Measurements from ENCODE around the gene PI4KA. TPM values are rescaled to one million over a fixed set of nuclear protein-coding genes. Genes with fewer than 3 reads are reported as not detected.
A peak's percentile ranks its signal among the peaks of the same experiment; 100 is the strongest.

Gene PI4KA
- total and polyA plus RNA-seq, 5 donors from 2014 or later = 38.9 to 182 (median 44.5) TPM

DNA sequence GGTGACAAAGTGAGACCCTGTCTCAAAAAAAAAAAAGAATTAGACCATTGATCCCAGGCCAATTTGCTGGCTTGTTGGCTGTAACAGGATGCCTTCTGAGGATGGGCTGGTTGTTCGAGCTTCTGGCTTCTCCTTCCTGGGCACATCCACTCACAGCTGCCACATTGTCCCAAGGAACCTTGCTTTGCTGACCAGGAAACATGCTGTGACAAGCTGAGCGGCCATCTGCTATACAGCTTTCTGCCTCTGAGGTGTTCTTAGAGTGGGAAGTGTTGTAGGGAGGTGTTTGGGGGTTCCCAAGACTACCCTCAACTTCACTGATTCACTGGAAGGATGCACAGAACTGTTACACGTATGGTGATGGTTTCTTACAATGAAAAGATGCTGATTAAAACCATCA lies 6.7 kb upstream of the PI4KA start:
- H3K4me3 ChIP-seq (ENCODE audit: low read depth, low read length) = no peak overlapping the region
- ATAC-seq (ENCODE audit: low read depth in 2 of 2) (no peak), DNase-seq (no peak)
- H3K4me1 ChIP-seq (ENCODE audit: control insufficient read depth, insufficient read depth, low read length, poor library complexity, severe bottlenecking) = peaks cover 15% of the 10 kb centered on the region
- Mint-ChIP-seq H3K4me1 (peaks cover 17 to 53% (median 42%) of the 10 kb centered on the region in 4 donors), H3K9me3 (peaks cover 0 to 2% (median 0%) of the 10 kb centered on the region in 7 donors), H3K27me3 (no peaks in the 10 kb centered on the region), H3K36me3 (peaks cover 21% of the 10 kb centered on the region), H3K27ac (no peak overlapping the region), H3K4me3 (no peak overlapping the region)
- no peak overlapping the region for H3K27ac ChIP-seq (ENCODE audit: insufficient read depth, low read length, poor library complexity, severe bottlenecking)
- no peaks in the 10 kb centered on the region for H3K27me3 ChIP-seq (ENCODE audit: control insufficient read depth, insufficient read depth, low read length)
- H3K9me3 ChIP-seq (ENCODE audit: control insufficient read depth in 2 of 2, low read length in 2 of 2) = no peaks in the 10 kb centered on the region
- H3K36me3 ChIP-seq (ENCODE audit: control insufficient read depth, insufficient read depth, low read length) = peaks cover 28% of the 10 kb centered on the region

DNA sequence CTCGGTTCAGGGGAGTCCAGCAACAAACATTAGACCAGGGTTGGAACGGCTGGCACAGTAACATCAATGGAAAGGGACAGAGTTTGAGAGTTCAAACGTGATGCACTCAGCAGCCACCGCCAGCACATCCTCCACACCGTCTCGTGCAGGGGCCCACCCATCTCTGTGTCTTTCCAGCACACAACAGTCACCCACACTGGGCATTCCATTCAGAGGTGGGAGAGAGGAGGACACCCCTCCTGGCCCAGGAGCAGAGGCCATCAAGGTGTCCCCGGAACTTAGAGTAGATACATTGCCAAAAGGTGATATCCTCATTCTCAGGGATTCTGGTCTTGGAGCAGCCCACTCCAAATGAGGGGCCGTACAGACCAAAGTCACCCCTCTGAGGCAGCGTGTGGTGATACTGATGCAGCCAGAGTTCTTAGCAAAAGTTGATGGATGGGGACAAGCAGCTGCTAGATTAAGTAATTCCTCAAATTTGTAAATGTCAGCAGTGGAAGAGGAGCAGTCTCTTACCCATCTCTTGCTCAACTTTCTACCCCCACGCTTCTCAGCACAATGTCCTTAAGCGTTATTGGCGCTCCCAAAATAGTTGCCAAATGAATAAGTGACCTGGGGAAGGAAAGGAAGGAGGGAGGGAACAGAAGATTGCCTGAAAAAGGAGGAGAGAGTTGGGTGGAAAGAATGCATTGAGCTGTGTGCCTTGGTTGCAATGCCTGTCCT lies 5.7 kb upstream of the PI4KA start:
- H3K27me3 ChIP-seq (ENCODE audit: control insufficient read depth, insufficient read depth, low read length) = no peaks in the 10 kb centered on the region
- no peak overlapping the region for H3K4me3 ChIP-seq (ENCODE audit: low read depth, low read length)
- H3K9me3 Mint-ChIP-seq = peaks cover 0 to 2% (median 0%) of the 10 kb centered on the region in 7 donors
- H3K27ac ChIP-seq (ENCODE audit: insufficient read depth, low read length, poor library complexity, severe bottlenecking) = no peak overlapping the region
- H3K9me3 ChIP-seq (ENCODE audit: control insufficient read depth in 2 of 2, low read length in 2 of 2) = no peaks in the 10 kb centered on the region
- peaks cover 25% of the 10 kb centered on the region for H3K4me1 ChIP-seq (ENCODE audit: control insufficient read depth, insufficient read depth, low read length, poor library complexity, severe bottlenecking)
- H3K36me3 ChIP-seq (ENCODE audit: control insufficient read depth, insufficient read depth, low read length) = peaks cover 27% of the 10 kb centered on the region
- DNase-seq (no peak), ATAC-seq (ENCODE audit: low read depth in 2 of 2) (no peak)
- H3K27me3 Mint-ChIP-seq = no peaks in the 10 kb centered on the region
- H3K4me1 Mint-ChIP-seq = peaks cover 22 to 60% (median 48%) of the 10 kb centered on the region in 4 donors
- H3K4me3 Mint-ChIP-seq = peak overlapping the region in 1 of 4 donors; percentile 77
- H3K36me3 Mint-ChIP-seq = peaks cover 21% of the 10 kb centered on the region
- H3K27ac Mint-ChIP-seq = peak overlapping the region in 2 of 3 donors; percentile 35 to 46

DNA sequence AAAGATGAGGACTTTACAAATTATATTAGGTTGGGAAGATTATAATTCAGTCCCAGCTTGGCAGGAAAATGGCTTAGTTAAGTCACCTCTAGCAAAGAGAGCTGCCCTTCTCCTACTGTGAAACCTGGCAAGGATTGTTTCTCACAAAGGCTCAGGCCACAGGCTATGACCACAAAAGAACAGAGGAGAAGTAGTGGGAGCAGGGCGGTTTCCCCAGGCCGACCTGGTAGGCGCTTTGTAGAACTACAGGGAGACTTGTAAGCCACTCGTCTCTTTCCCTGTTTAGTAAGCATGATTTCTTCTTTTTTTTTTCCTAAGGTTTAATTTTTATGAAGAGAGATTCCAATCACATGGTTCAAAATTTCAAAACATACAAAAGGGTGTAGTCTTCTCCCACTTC lies 4.8 kb upstream of the PI4KA start:
- H3K4me3 Mint-ChIP-seq = peak overlapping the region in 1 of 4 donors; percentile 77
- H3K27ac ChIP-seq (ENCODE audit: insufficient read depth, low read length, poor library complexity, severe bottlenecking) = no peak overlapping the region
- no peak overlapping the region for H3K4me3 ChIP-seq (ENCODE audit: low read depth, low read length)
- no peaks in the 10 kb centered on the region for H3K27me3 Mint-ChIP-seq
- peaks cover 17% of the 10 kb centered on the region for H3K36me3 Mint-ChIP-seq
- H3K9me3 ChIP-seq (ENCODE audit: control insufficient read depth in 2 of 2, low read length in 2 of 2) = no peaks in the 10 kb centered on the region
- H3K36me3 ChIP-seq (ENCODE audit: control insufficient read depth, insufficient read depth, low read length) = peaks cover 27% of the 10 kb centered on the region
- H3K27me3 ChIP-seq (ENCODE audit: control insufficient read depth, insufficient read depth, low read length) = no peaks in the 10 kb centered on the region
- no peak for ATAC-seq (ENCODE audit: low read depth in 2 of 2)
- no peak overlapping the region for H3K27ac Mint-ChIP-seq
- peaks cover 29% of the 10 kb centered on the region for H3K4me1 ChIP-seq (ENCODE audit: control insufficient read depth, insufficient read depth, low read length, poor library complexity, severe bottlenecking)
- H3K9me3 Mint-ChIP-seq = peaks cover 0 to 2% (median 0%) of the 10 kb centered on the region in 7 donors
- peaks cover 22 to 58% (median 48%) of the 10 kb centered on the region in 4 donors for H3K4me1 Mint-ChIP-seq
- DNase-seq = no peak

DNA sequence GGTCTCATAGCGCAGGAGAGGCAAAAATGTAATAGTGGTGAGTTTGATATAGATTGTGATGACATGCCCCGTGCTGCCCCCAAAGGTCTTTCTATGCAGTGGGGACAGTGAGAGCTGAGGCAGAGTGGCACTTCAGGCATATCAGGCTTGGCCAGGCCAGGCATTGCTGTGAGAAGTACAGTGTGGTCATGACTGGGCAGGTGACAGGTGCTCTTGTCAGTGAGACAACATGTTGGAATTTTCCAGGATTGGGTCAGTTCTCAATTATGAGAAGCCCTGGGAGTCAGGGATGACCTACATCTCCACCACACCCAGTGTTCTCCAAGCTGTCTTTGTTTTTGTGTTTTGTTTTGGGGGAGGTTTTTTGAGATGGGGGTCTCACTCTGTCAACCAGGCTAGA lies 3.9 kb upstream of the PI4KA start:
- H3K4me3 Mint-ChIP-seq = peak overlapping the region in 3 of 4 donors; percentile 3 to 57 (median 5)
- peaks cover 17% of the 10 kb centered on the region for H3K36me3 Mint-ChIP-seq
- DNase-seq (no peak), ATAC-seq (ENCODE audit: low read depth in 2 of 2) (no peak)
- no peaks in the 10 kb centered on the region for H3K27me3 ChIP-seq (ENCODE audit: control insufficient read depth, insufficient read depth, low read length)
- H3K27ac Mint-ChIP-seq = peak overlapping the region in 2 of 3 donors; percentile 15 to 79
- peaks cover 20 to 61% (median 52%) of the 10 kb centered on the region in 4 donors for H3K4me1 Mint-ChIP-seq
- H3K9me3 Mint-ChIP-seq = peaks cover 0 to 2% (median 0%) of the 10 kb centered on the region in 7 donors
- no peaks in the 10 kb centered on the region for H3K27me3 Mint-ChIP-seq
- no peak overlapping the region for H3K27ac ChIP-seq (ENCODE audit: insufficient read depth, low read length, poor library complexity, severe bottlenecking)
- H3K4me1 ChIP-seq (ENCODE audit: control insufficient read depth, insufficient read depth, low read length, poor library complexity, severe bottlenecking) = peaks cover 35% of the 10 kb centered on the region
- no peaks in the 10 kb centered on the region for H3K9me3 ChIP-seq (ENCODE audit: control insufficient read depth in 2 of 2, low read length in 2 of 2)
- no peak overlapping the region for H3K4me3 ChIP-seq (ENCODE audit: low read depth, low read length)
- peaks cover 23% of the 10 kb centered on the region for H3K36me3 ChIP-seq (ENCODE audit: control insufficient read depth, insufficient read depth, low read length)

DNA sequence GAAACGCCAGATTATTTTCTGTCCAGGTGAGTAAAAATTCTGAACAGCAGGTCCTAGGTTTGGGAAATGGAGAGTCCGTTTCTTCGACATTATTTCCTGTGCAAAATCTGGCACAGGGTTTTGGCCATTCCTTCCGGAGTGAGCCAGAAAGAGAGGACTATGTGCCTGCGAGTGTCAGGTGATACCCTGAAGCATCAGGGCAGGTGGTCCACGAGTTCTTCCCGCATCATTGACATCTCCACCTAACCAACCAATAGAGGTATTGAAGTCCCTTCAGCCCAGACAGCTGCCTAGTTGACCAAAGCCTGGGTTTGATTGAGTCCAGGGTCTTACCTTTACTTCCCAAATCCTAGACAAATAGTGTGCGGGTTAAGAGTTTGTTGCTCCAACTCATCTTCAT lies 1.0 kb upstream of the PI4KA start:
- Histone ChIP-seq H3K27me3 (ENCODE audit: control insufficient read depth, insufficient read depth, low read length) (no peaks in the 10 kb centered on the region), H3K27ac (ENCODE audit: insufficient read depth, low read length, poor library complexity, severe bottlenecking) (peak overlapping the region; percentile 76), H3K36me3 (ENCODE audit: control insufficient read depth, insufficient read depth, low read length) (peaks cover 15% of the 10 kb centered on the region), H3K4me1 (ENCODE audit: control insufficient read depth, insufficient read depth, low read length, poor library complexity, severe bottlenecking) (peaks cover 44% of the 10 kb centered on the region), H3K4me3 (ENCODE audit: low read depth, low read length) (peak overlapping the region; percentile 87), H3K9me3 (ENCODE audit: control insufficient read depth in 2 of 2, low read length in 2 of 2) (no peaks in the 10 kb centered on the region)
- peak overlapping the region; percentile 89 to 91 (median 90) for H3K27ac Mint-ChIP-seq
- no peaks in the 10 kb centered on the region for H3K27me3 Mint-ChIP-seq
- no peak for ATAC-seq (ENCODE audit: low read depth in 2 of 2)
- H3K9me3 Mint-ChIP-seq = peaks cover 0 to 2% (median 0%) of the 10 kb centered on the region in 7 donors
- H3K36me3 Mint-ChIP-seq = peaks cover 16% of the 10 kb centered on the region
- H3K4me1 Mint-ChIP-seq = peaks cover 28 to 73% (median 59%) of the 10 kb centered on the region in 4 donors
- DNase-seq = no peak
- peak overlapping the region; percentile 86 to 91 (median 90) for H3K4me3 Mint-ChIP-seq

DNA sequence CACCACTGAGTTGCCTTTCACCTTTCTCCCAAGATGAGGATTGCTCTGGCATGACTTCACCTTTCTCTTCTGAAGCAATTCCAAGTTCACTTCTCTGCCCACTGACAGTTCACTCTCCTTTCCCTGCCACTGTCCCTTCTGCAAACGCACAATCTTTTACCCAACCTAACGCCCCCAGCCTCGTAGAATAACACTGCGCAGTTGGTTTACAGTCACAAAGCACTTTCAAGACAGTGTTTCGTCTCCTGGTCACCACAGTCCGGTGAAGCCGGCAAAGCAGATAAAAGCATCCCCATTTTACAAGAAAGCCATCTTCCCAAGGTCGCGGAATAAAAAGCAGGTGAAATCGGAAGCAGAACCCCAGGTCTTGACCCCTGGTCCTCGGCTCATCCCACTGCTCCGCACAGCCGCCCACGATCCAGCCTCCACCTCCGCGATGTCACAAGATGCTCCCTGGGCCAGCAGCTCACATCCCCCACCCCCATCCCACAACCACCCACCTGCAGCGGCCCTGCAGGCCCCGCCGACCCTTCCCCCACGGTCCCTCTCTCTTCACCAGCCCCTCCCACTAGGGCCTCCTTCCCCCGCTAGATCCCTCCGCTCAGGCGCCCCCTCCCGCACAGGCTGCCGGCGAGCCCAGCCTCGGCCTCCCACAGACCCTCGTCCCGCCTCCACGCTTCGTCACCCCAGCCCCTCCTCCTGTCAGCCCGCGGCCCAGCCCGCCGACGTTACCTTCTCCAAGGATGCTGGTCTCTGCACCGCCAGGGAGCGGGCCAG lies 585 bp downstream of the PI4KA start:
- peak overlapping the region; percentile 88 to 95 (median 90) for H3K4me3 Mint-ChIP-seq
- peak overlapping the region; percentile 88 to 93 (median 90) for H3K27ac Mint-ChIP-seq
- Histone ChIP-seq H3K27ac (ENCODE audit: insufficient read depth, low read length, poor library complexity, severe bottlenecking) (peak overlapping the region; percentile 76), H3K4me1 (ENCODE audit: control insufficient read depth, insufficient read depth, low read length, poor library complexity, severe bottlenecking) (peaks cover 49% of the 10 kb centered on the region), H3K9me3 (ENCODE audit: control insufficient read depth in 2 of 2, low read length in 2 of 2) (no peaks in the 10 kb centered on the region), H3K36me3 (ENCODE audit: control insufficient read depth, insufficient read depth, low read length) (peaks cover 7% of the 10 kb centered on the region), H3K4me3 (ENCODE audit: low read depth, low read length) (peak overlapping the region; percentile 75), H3K27me3 (ENCODE audit: control insufficient read depth, insufficient read depth, low read length) (no peaks in the 10 kb centered on the region)
- peak; percentile 41 to 47 for ATAC-seq (ENCODE audit: low read depth in 2 of 2)
- H3K27me3 Mint-ChIP-seq = no peaks in the 10 kb centered on the region
- peaks cover 35 to 75% (median 55%) of the 10 kb centered on the region in 4 donors for H3K4me1 Mint-ChIP-seq
- H3K36me3 Mint-ChIP-seq = peaks cover 7% of the 10 kb centered on the region
- H3K9me3 Mint-ChIP-seq = no peaks in the 10 kb centered on the region
- peak in 2 of 3 donors; percentile 78 to 88 for DNase-seq

DNA sequence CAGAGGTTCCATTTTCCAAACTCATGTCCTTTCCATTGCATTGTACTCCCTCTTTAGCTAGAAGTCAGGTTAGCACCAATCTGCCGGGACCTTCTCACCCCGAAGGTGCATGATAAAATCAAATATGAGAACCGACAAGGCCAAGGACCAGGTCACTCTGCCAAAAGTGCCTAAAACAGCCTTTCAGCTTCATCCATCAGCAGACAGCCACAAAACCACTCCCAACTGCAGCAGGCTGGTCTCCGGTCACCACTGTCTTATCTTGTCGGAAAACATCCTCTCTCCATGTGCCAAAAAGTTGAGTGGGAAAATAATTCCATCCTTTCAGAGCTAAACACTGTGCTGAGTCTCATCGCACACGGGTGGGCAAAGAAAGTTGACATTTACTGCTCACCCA lies 1.4 kb downstream of the PI4KA start:
- H3K4me1 ChIP-seq (ENCODE audit: control insufficient read depth, insufficient read depth, low read length, poor library complexity, severe bottlenecking) = peaks cover 49% of the 10 kb centered on the region
- Mint-ChIP-seq H3K27me3 (no peaks in the 10 kb centered on the region), H3K9me3 (no peaks in the 10 kb centered on the region), H3K4me3 (peak overlapping the region; percentile 88 to 95 (median 90)), H3K36me3 (peaks cover 3% of the 10 kb centered on the region), H3K27ac (peak overlapping the region in 2 of 3 donors; percentile 90 to 93), H3K4me1 (peaks cover 39 to 75% (median 57%) of the 10 kb centered on the region in 4 donors)
- ATAC-seq (ENCODE audit: low read depth in 2 of 2) (no peak), DNase-seq (no peak)
- no peak overlapping the region for H3K27ac ChIP-seq (ENCODE audit: insufficient read depth, low read length, poor library complexity, severe bottlenecking)
- no peaks in the 10 kb centered on the region for H3K9me3 ChIP-seq (ENCODE audit: control insufficient read depth in 2 of 2, low read length in 2 of 2)
- no peaks in the 10 kb centered on the region for H3K27me3 ChIP-seq (ENCODE audit: control insufficient read depth, insufficient read depth, low read length)
- H3K36me3 ChIP-seq (ENCODE audit: control insufficient read depth, insufficient read depth, low read length) = no peaks in the 10 kb centered on the region
- peak overlapping the region; percentile 75 for H3K4me3 ChIP-seq (ENCODE audit: low read depth, low read length)
